ENCODE measurements around the gene MACF1.

Gene MACF1

GRCh38 chr1:39189592-39190041 is 14.9 kb upstream of the MACF1 start:
- Histone ChIP-seq H3K4me1 (ENCODE audit: low read length) (peaks cover 20% of the 10 kb centered on the region), H3K27ac (ENCODE audit: low read length) (no peak overlapping the region), H3K79me2 (ENCODE audit: low read length) (peaks cover 4% of the 10 kb centered on the region; the same call in 1 of the 2 replicates)

GRCh38 chr1:39190096-39190495 is 14.4 kb upstream of the MACF1 start:
- H2AFZ ChIP-seq (ENCODE audit: low read length): no peak overlapping the region
- H3K4me2 ChIP-seq (ENCODE audit: low read depth, low read length): no peak overlapping the region
- no peaks in the 10 kb centered on the region for H3K36me3 ChIP-seq (replicated peaks; ENCODE audit: insufficient read depth, low read length)
- H3K9me2 ChIP-seq (replicated peaks; ENCODE audit: insufficient read depth, low read length): no peaks in the 10 kb centered on the region
- no peak overlapping the region for H3K4me3 ChIP-seq (ENCODE audit: low read length)
- TF ChIP-seq EZH2 (optimal IDR thresholded peaks at IDR 0.05; ENCODE audit: low read depth, low read length) (no peak), EZH2phosphoT487 (IDR thresholded peaks at IDR 0.05; ENCODE audit: low read length) (no peak), CTCF (IDR thresholded peaks at IDR 0.05; ENCODE audit: low read length) (no peak)
- no peaks in the 10 kb centered on the region for H3K27me3 ChIP-seq (replicated peaks; ENCODE audit: insufficient read depth, low read length)
- H3K79me2 ChIP-seq (ENCODE audit: low read length): peaks cover 6% of the 10 kb centered on the region; the same call in 1 of the 2 replicates
- H3K9me3 ChIP-seq (replicated peaks; ENCODE audit: insufficient read depth, low read length): no peaks in the 10 kb centered on the region
- H3F3A ChIP-seq (ENCODE audit: insufficient read depth, low read length): peaks cover 4% of the 10 kb centered on the region; the same call in 1 of the 2 replicates
- peaks cover 23% of the 10 kb centered on the region for H3K4me1 ChIP-seq (ENCODE audit: low read length)
- no peak overlapping the region for H3K27ac ChIP-seq (ENCODE audit: low read length)
- no peak overlapping the region for H3K9ac ChIP-seq (ENCODE audit: low read length)
- H4K20me1 ChIP-seq (ENCODE audit: insufficient read depth, low read length): no peaks in the 10 kb centered on the region
- no peak for DNase-seq

More at GRCh38 chr1:39189592-39190041, 14.9 kb upstream of the MACF1 start:
- Histone ChIP-seq H3F3A (ENCODE audit: insufficient read depth, low read length) (peaks cover 5% of the 10 kb centered on the region; the same call in 1 of the 2 replicates), H3K27me3 (replicated peaks; ENCODE audit: insufficient read depth, low read length) (no peaks in the 10 kb centered on the region), H3K4me3 (ENCODE audit: low read length) (no peak overlapping the region), H3K36me3 (replicated peaks; ENCODE audit: insufficient read depth, low read length) (no peaks in the 10 kb centered on the region), H3K9me2 (replicated peaks; ENCODE audit: insufficient read depth, low read length) (no peaks in the 10 kb centered on the region), H3K4me2 (ENCODE audit: low read depth, low read length) (no peak overlapping the region), H3K9me3 (replicated peaks; ENCODE audit: insufficient read depth, low read length) (no peaks in the 10 kb centered on the region), H4K20me1 (ENCODE audit: insufficient read depth, low read length) (no peaks in the 10 kb centered on the region), H2AFZ (ENCODE audit: low read length) (no peak overlapping the region), H3K9ac (ENCODE audit: low read length) (no peak overlapping the region)
- no peak for DNase-seq
- TF ChIP-seq CTCF (IDR thresholded peaks at IDR 0.05; ENCODE audit: low read length) (no peak), EZH2 (optimal IDR thresholded peaks at IDR 0.05; ENCODE audit: low read depth, low read length) (no peak), EZH2phosphoT487 (IDR thresholded peaks at IDR 0.05; ENCODE audit: low read length) (no peak)

GRCh38 chr1:39194398-39195051 is 10.0 kb upstream of the MACF1 start:
- Histone ChIP-seq H3K4me1 (ENCODE audit: low read length) (peaks cover 45% of the 10 kb centered on the region), H3K9me2 (replicated peaks; ENCODE audit: insufficient read depth, low read length) (no peaks in the 10 kb centered on the region), H3F3A (ENCODE audit: insufficient read depth, low read length) (peaks cover 21% of the 10 kb centered on the region), H3K9me3 (replicated peaks; ENCODE audit: insufficient read depth, low read length) (no peaks in the 10 kb centered on the region), H3K9ac (ENCODE audit: low read length) (no peak overlapping the region), H2AFZ (ENCODE audit: low read length) (no peak overlapping the region), H3K27ac (ENCODE audit: low read length) (no peak overlapping the region), H3K79me2 (ENCODE audit: low read length) (peaks cover 27% of the 10 kb centered on the region), H3K27me3 (replicated peaks; ENCODE audit: insufficient read depth, low read length) (no peaks in the 10 kb centered on the region), H3K4me2 (ENCODE audit: low read depth, low read length) (no peak overlapping the region), H3K36me3 (replicated peaks; ENCODE audit: insufficient read depth, low read length) (no peaks in the 10 kb centered on the region), H3K4me3 (ENCODE audit: low read length) (no peak overlapping the region), H4K20me1 (ENCODE audit: insufficient read depth, low read length) (no peaks in the 10 kb centered on the region)
- TF ChIP-seq EZH2 (optimal IDR thresholded peaks at IDR 0.05; ENCODE audit: low read depth, low read length): no peak
- no peak for TF ChIP-seq CTCF (IDR thresholded peaks at IDR 0.05; ENCODE audit: low read length)
- no peak for TF ChIP-seq EZH2phosphoT487 (IDR thresholded peaks at IDR 0.05; ENCODE audit: low read length)
- DNase-seq: no peak
